Occipital lobe (tissue), 2 donors: ENCODE data around the gene LRP2. TPM values are rescaled to one million over a fixed set of nuclear protein-coding genes. Genes with fewer than 3 reads are reported as not detected.

Experiments
- DNase-seq: peaks from one replicate; lab custom pipeline; 2025; lab: John Stamatoyannopoulos, UW
- total RNA-seq: library from RNA; depleted of rRNA; stranded (reverse); fragments of >200 nt; gene quantifications from one replicate; pipeline ENCODE4 v1.2.3, GENCODE V29; 2014

LRP2 gene
- total RNA-seq, 1 donor from 2014 or later, result 0.16 TPM

- no peak for DNase-seq
These were observed 115.1 kb downstream of the LRP2 start for GRCh38 chr2:169247211-169247610.

GRCh38 chr2:169240405-169240804 lies 121.9 kb downstream of the LRP2 start:
- DNase-seq, result no peak

GRCh38 chr2:169237939-169238338 lies 124.4 kb downstream of the LRP2 start:
- no peak for DNase-seq

GRCh38 chr2:169237286-169237685 lies 125.0 kb downstream of the LRP2 start:
- DNase-seq, result no peak

GRCh38 chr2:169232551-169233154 lies 129.7 kb downstream of the LRP2 start:
- no peak for DNase-seq

GRCh38 chr2:169230204-169230603 lies 132.1 kb downstream of the LRP2 start:
- DNase-seq, result no peak

GRCh38 chr2:169229590-169229989 lies 132.7 kb downstream of the LRP2 start:
- DNase-seq, result no peak

GRCh38 chr2:169225906-169226305 lies 136.4 kb downstream of the LRP2 start:
- DNase-seq, result no peak

- DNase-seq, result no peak
These were observed 137.0 kb downstream of the LRP2 start for GRCh38 chr2:169225233-169225750.

- DNase-seq, result no peak
These were observed 139.7 kb downstream of the LRP2 start for GRCh38 chr2:169222665-169223064.

GRCh38 chr2:169221745-169222369 lies 140.5 kb downstream of the LRP2 start:
- no peak for DNase-seq

GRCh38 chr2:169210917-169211316 lies 151.4 kb downstream of the LRP2 start:
- no peak for DNase-seq

- DNase-seq, result no peak
These were observed 154.3 kb downstream of the LRP2 start for GRCh38 chr2:169208026-169208425.

GRCh38 chr2:169205176-169205575 lies 157.2 kb downstream of the LRP2 start:
- DNase-seq, result no peak

GRCh38 chr2:169203952-169204351 lies 158.4 kb downstream of the LRP2 start:
- no peak for DNase-seq

- DNase-seq, result no peak
These were observed 161.6 kb downstream of the LRP2 start for GRCh38 chr2:169200756-169201155.

GRCh38 chr2:169193618-169194017 lies 168.7 kb downstream of the LRP2 start:
- no peak for DNase-seq

GRCh38 chr2:169190197-169190775 lies 172.0 kb downstream of the LRP2 start:
- no peak for DNase-seq

GRCh38 chr2:169189132-169189531 lies 173.2 kb downstream of the LRP2 start:
- DNase-seq, result no peak

- no peak for DNase-seq
These were observed 176.6 kb downstream of the LRP2 start for GRCh38 chr2:169185711-169186110.

- no peak for DNase-seq
These were observed 178.3 kb downstream of the LRP2 start for GRCh38 chr2:169184074-169184473.

GRCh38 chr2:169182573-169182972 lies 179.8 kb downstream of the LRP2 start:
- no peak for DNase-seq
